GM12801 (cell line): ENCODE data around the gene KAT7.

Experiments used
- TF ChIP-seq, protein P1 (sequence below): IDR thresholded peaks from one replicate; pipeline ENCODE4 v1.5.1; 2011; ENCODE audit warnings: control low read depth; ENCODE audit not compliant: insufficient read length; ENCODE audit errors: extremely low read depth

KAT7 gene

DNA sequence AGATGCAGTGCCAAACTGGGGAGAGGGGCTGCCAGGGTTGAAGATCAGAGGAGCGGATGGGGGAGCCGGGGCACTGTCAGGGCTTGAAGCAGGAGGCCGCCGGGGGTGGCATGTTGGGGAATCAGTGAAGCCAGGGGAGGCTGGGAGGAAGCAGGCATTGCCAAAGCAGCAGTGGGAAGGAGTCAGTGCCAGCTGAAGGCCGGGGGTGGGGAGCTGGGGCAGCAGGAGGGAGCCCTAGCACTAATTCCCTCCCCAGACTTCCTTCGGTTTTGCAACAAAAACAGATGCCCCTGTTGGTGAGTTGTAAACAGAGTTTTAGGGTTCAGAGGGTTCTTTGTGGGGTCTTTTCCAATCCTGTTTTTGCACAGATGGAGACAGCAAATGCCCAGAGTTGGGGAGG is 70.3 kb downstream of the KAT7 start:
- TF ChIP-seq, protein P1, sequence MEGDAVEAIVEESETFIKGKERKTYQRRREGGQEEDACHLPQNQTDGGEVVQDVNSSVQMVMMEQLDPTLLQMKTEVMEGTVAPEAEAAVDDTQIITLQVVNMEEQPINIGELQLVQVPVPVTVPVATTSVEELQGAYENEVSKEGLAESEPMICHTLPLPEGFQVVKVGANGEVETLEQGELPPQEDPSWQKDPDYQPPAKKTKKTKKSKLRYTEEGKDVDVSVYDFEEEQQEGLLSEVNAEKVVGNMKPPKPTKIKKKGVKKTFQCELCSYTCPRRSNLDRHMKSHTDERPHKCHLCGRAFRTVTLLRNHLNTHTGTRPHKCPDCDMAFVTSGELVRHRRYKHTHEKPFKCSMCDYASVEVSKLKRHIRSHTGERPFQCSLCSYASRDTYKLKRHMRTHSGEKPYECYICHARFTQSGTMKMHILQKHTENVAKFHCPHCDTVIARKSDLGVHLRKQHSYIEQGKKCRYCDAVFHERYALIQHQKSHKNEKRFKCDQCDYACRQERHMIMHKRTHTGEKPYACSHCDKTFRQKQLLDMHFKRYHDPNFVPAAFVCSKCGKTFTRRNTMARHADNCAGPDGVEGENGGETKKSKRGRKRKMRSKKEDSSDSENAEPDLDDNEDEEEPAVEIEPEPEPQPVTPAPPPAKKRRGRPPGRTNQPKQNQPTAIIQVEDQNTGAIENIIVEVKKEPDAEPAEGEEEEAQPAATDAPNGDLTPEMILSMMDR: no peak

DNA sequence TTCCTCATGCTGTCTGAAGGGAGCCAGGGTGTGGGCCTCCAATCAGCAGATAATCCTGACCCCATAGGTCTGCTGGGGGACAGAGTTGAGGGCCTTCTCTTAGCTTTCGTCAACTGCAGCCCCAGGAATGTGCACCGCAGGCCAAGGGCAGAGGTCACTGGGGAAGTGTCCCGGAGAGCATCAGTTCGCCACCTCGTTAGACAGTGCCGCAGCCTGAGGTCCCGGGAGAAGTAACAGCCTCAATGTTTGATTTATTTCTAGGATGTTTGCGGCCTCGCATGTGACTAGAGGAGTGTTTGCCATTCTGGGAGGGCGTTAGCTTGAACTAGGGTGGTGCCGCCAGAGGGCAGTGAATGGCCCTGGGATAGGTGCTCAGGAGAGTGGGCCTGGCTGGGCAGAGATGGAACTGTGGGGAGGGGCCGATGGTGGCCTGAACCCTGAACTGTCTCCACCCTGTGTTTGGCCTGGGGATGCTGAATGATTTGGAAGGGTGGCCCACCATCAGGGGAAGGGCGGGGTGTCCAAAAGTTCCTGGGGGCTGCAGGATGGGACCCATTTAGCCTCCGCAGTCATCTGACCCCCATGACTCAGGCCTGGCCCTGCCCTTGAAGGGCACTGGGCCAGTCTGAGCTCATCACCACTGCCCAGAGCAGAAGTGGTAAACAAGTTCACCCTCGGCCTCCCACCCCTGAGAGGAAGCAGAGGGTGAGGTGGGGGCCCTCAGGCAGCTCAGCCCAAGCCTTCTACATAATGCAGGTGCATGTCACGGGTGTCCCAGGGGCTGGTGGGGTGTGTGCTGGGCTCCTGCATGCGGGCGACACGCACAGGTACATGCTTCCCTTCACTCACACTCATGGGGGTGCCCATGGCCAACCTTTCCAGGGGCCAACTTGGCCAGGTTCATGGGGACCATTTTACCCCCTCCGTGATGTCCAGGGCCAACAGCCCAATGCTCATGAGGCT is 71.8 kb downstream of the KAT7 start:
- TF ChIP-seq, protein P1: no peak

DNA sequence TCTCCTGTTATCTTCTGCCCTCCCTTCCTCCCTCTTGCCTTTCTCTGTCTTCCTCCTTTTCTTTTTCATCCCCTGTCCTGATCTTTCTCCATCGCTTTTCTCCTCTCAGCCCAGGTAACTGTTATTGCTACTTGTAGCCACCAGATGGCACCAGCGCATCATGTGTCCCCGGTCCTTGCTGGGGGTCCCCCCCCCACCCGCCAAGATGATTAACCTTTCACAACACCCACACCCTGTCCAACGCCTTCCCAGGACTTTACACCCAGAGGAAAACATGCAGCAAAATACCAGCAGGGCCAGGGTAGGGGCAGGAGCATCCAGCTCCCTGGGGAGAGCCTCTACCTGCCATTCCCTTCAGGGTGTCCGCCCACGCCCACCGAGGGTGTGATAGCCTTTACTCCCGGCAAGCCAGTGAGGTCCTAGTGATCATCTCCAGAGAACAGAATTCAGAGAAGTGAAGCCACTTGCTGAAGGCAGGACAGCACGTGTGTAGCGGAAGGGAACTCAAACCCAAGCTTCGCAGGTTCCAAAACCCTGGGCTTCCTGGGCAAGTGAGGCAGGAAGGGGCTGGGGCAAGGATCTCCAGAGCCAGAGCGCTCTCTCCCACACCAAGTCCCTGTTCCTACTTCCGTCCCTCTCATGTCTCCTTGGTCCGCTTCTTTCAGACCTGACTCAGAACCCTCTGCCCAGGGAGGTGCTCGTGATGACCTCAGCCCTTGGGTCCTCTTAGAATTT is 72.8 kb downstream of the KAT7 start:
- TF ChIP-seq, protein P1: no peak

DNA sequence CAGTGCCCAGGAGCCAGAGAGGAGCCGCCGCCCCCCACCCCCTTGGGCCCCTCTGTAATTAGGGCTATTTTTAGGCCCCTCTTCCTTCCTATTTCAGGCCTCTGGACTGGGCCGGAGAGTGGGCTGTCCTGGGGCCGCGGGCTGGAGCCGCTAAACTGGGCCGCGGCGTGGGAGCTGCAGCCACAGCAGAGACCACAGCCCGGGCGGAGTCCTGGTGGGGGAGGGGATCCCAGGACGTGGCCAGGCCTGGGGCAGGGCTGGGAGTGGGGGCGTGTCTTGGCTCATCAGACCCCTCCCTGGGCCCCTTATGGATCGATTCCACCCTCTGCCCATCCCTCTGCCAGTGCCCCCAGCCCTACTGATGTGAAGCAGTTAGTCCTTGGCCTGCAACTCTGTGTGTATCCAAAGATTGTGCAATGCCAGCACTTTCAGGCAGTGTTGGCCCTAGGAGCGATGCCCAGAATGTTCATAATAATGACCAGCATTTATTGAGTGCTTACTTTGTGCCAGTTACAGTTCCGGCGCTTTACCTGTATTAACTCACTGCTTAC is 74.4 kb downstream of the KAT7 start:
- TF ChIP-seq, protein P1: no peak

DNA sequence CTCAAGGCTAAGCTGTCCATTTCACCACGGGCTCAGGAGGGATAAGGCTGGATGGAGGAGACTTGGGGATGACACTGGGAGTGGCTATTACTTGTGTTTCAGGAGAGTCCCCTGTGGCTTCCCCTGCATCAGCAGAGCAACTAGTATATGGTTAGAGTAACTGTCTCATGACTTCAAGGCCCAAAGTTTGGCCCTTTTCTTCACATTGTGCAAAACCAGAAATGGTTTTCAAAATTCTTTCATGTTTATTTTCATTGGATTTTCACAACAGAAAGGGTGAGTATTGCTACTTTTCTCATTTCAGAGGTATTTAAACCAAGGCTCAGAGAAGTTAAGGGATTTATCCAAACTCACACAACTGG is 77.5 kb downstream of the KAT7 start:
- TF ChIP-seq, protein P1: no peak

DNA sequence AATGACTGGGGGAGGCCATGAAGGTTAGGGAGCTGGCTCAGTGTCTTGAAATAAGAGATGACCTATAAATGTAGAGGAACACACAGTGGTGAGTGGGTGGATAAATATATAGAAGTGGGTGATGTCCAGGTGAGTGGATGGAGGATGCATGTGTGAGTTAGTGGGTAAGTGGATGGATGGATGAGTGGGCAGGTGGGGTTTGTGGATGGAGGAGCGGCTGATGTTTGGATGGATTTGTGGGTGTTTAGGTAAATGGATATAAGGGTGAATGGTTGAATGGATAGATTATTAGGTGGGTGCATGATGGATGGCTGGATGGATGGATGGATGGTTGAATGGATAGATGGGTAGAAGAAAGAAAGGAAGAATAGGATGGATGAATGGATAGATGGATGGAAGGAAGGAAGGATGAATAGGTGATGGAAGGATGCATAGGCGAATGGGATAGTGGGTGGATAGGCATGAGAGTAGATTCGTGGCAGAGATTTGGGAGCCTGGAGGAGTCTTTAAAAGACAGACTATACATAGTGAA is 78.5 kb downstream of the KAT7 start:
- TF ChIP-seq, protein P1: no peak

DNA sequence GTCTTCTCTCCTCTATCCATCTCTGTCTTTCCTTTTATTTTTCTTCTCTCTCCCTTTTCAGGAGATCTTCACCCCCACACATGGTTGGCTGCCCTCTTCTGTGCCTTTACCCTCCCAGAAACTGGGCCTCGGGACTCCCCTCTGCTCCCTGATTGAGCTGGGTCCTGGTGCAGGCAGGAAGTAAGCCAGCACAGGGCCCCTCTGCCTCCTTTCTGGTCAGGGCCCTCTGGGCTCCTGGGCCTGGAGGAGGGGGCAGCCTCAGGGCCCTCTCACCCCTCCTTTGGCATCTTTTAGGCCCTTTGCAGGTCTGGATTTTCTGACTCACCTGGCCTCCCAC is 80.5 kb downstream of the KAT7 start:
- TF ChIP-seq, protein P1: no peak
